GM21576 (cell line): ENCODE data around the gene STAB2.

ENCODE experiments used
- ATAC-seq: cut with Tn5 transposase; IDR thresholded peaks from one replicate; pipeline ENCODE4 v1.9.1; 2021; ENCODE audit warnings: mild to moderate bottlenecking, moderate library complexity; ENCODE audit not compliant: unreplicated experiment

Gene STAB2

GRCh38 chr12:103690426-103690825 is 103.4 kb downstream of the STAB2 start:
- ATAC-seq: no peak

- no peak for ATAC-seq
These were observed 104.0 kb downstream of the STAB2 start for GRCh38 chr12:103691063-103691462.

GRCh38 chr12:103696101-103696500 is 109.0 kb downstream of the STAB2 start:
- ATAC-seq: no peak

GRCh38 chr12:103697971-103698751 is 111.1 kb downstream of the STAB2 start:
- no peak for ATAC-seq

GRCh38 chr12:103698752-103699560 is 111.9 kb downstream of the STAB2 start:
- ATAC-seq: no peak

- ATAC-seq: no peak
These were observed 118.0 kb downstream of the STAB2 start for GRCh38 chr12:103705098-103705497.

GRCh38 chr12:103705927-103706326 is 118.9 kb downstream of the STAB2 start:
- ATAC-seq: no peak

GRCh38 chr12:103707446-103707845 is 120.4 kb downstream of the STAB2 start:
- no peak for ATAC-seq

GRCh38 chr12:103710544-103710943 is 123.5 kb downstream of the STAB2 start:
- no peak for ATAC-seq

GRCh38 chr12:103712216-103712615 is 125.1 kb downstream of the STAB2 start:
- ATAC-seq: no peak

GRCh38 chr12:103715494-103715893 is 128.4 kb downstream of the STAB2 start:
- ATAC-seq: no peak

- ATAC-seq: no peak
These were observed 129.6 kb downstream of the STAB2 start for GRCh38 chr12:103716517-103717196.

- ATAC-seq: no peak
These were observed 138.3 kb downstream of the STAB2 start for GRCh38 chr12:103725398-103725797.

- no peak for ATAC-seq
These were observed 140.6 kb downstream of the STAB2 start for GRCh38 chr12:103727638-103728037.

GRCh38 chr12:103728323-103728722 is 141.2 kb downstream of the STAB2 start:
- no peak for ATAC-seq

- ATAC-seq: no peak
These were observed 142.4 kb downstream of the STAB2 start for GRCh38 chr12:103729499-103729898.

- no peak for ATAC-seq
These were observed 144.5 kb downstream of the STAB2 start for GRCh38 chr12:103731539-103731938.

- ATAC-seq: no peak
These were observed 147.8 kb downstream of the STAB2 start for GRCh38 chr12:103734863-103735262.

- no peak for ATAC-seq
These were observed 148.2 kb downstream of the STAB2 start for GRCh38 chr12:103735291-103735690.

- no peak for ATAC-seq
These were observed 149.5 kb downstream of the STAB2 start for GRCh38 chr12:103736572-103736971.

GRCh38 chr12:103737881-103738280 is 150.8 kb downstream of the STAB2 start:
- no peak for ATAC-seq
